GM21515 (cell line): ENCODE measurements around the gene WWOX.

Source experiments
- ATAC-seq: cut with Tn5 transposase; IDR thresholded peaks from one replicate; pipeline ENCODE4 v1.9.1; 2021; ENCODE audit not compliant: unreplicated experiment

The WWOX gene

GRCh38 chr16:78102865-78103264 is 3.4 kb downstream of the WWOX start:
- ATAC-seq, result no peak

- ATAC-seq, result no peak
These were observed 6.1 kb downstream of the WWOX start for GRCh38 chr16:78105517-78105916.

GRCh38 chr16:78106686-78107085 is 7.2 kb downstream of the WWOX start:
- ATAC-seq, result no peak

GRCh38 chr16:78108451-78108850 is 9.0 kb downstream of the WWOX start:
- no peak for ATAC-seq

- no peak for ATAC-seq
These were observed 13.8 kb downstream of the WWOX start for GRCh38 chr16:78113258-78113657.

- no peak for ATAC-seq
These were observed 16.2 kb downstream of the WWOX start for GRCh38 chr16:78115659-78116058.

- ATAC-seq, result no peak
These were observed 17.5 kb downstream of the WWOX start for GRCh38 chr16:78116946-78117345.

GRCh38 chr16:78117391-78117790 is 17.9 kb downstream of the WWOX start:
- no peak for ATAC-seq

GRCh38 chr16:78118469-78119025 is 19.1 kb downstream of the WWOX start:
- no peak for ATAC-seq

GRCh38 chr16:78122774-78123315 is 23.4 kb downstream of the WWOX start:
- peak; percentile 85 for ATAC-seq

- no peak for ATAC-seq
These were observed 25.8 kb downstream of the WWOX start for GRCh38 chr16:78125112-78125844.

- no peak for ATAC-seq
These were observed 27.2 kb downstream of the WWOX start for GRCh38 chr16:78126662-78127061.

GRCh38 chr16:78127130-78127529 is 27.7 kb downstream of the WWOX start:
- ATAC-seq, result no peak

- no peak for ATAC-seq
These were observed 29.5 kb downstream of the WWOX start for GRCh38 chr16:78128913-78129312.

- no peak for ATAC-seq
These were observed 29.9 kb downstream of the WWOX start for GRCh38 chr16:78129349-78129748.

- ATAC-seq, result no peak
These were observed 30.7 kb downstream of the WWOX start for GRCh38 chr16:78130083-78130608.

GRCh38 chr16:78130950-78131349 is 31.5 kb downstream of the WWOX start:
- ATAC-seq, result no peak

- ATAC-seq, result no peak
These were observed 34.5 kb downstream of the WWOX start for GRCh38 chr16:78133919-78134318.

GRCh38 chr16:78134944-78135619 is 35.6 kb downstream of the WWOX start:
- no peak for ATAC-seq

GRCh38 chr16:78137179-78137578 is 37.7 kb downstream of the WWOX start:
- ATAC-seq, result no peak

GRCh38 chr16:78137782-78138616 is 38.5 kb downstream of the WWOX start:
- ATAC-seq, result peak; percentile 68
